DMS79 treated with DMSO at 0.1 percent for 48 hours (cell line): Measurements from ENCODE around the gene PM20D2.
"Not testable (repeated sequence)": the region's sequence is repeated elsewhere in the genome, so short reads cannot be mapped to it uniquely, and the experiment has no call there.

Experiments
- DNase-seq: peaks from one replicate; lab custom pipeline; 2025; lab: John Stamatoyannopoulos, UW

PM20D2 gene

GRCh38 chr6:89145956-89146717, at the start of gene PM20D2:
Gene PM20D2 (plus strand): TSS chr6:89146055. CDS start chr6:89146145, 90 bp downstream.
- DNase-seq, result peak; percentile 83

GRCh38 chr6:89098461-89098860, 47.4 kb upstream of the PM20D2 start:
- DNase-seq, result no peak

GRCh38 chr6:89100114-89100513, 45.7 kb upstream of the PM20D2 start:
- DNase-seq, result no peak

GRCh38 chr6:89110284-89110683, 35.6 kb upstream of the PM20D2 start:
- no peak for DNase-seq

GRCh38 chr6:89111933-89112332, 33.9 kb upstream of the PM20D2 start:
- no peak for DNase-seq

- no peak for DNase-seq
Measured at GRCh38 chr6:89116702-89117101, 29.2 kb upstream of the PM20D2 start.

- peak; percentile 65 for DNase-seq
Measured at GRCh38 chr6:89117211-89118108, 28.4 kb upstream of the PM20D2 start, which contains the start of gene SRSF12. Gene SRSF12 (minus strand): TSS chr6:89118071. CDS start chr6:89117887, 184 bp downstream.

GRCh38 chr6:89118931-89119330, 26.9 kb upstream of the PM20D2 start:
- no peak for DNase-seq

GRCh38 chr6:89120371-89120770, 25.5 kb upstream of the PM20D2 start:
- DNase-seq, result no peak

- no peak for DNase-seq
Measured at GRCh38 chr6:89121934-89122333, 23.9 kb upstream of the PM20D2 start.

- DNase-seq, result peak; percentile 56
Measured at GRCh38 chr6:89122625-89123024, 23.2 kb upstream of the PM20D2 start.

GRCh38 chr6:89128256-89128671, 17.6 kb upstream of the PM20D2 start:
- not testable (repeated sequence) for DNase-seq

- no peak for DNase-seq
Measured at GRCh38 chr6:89131599-89131998, 14.3 kb upstream of the PM20D2 start.

- no peak for DNase-seq
Measured at GRCh38 chr6:89132057-89132456, 13.8 kb upstream of the PM20D2 start.

GRCh38 chr6:89133981-89134380, 11.9 kb upstream of the PM20D2 start:
- no peak for DNase-seq

GRCh38 chr6:89134723-89135122, 11.1 kb upstream of the PM20D2 start:
- no peak for DNase-seq

- no peak for DNase-seq
Measured at GRCh38 chr6:89138173-89138572, 7.7 kb upstream of the PM20D2 start.

GRCh38 chr6:89139509-89140346, 6.1 kb upstream of the PM20D2 start:
- DNase-seq, result no peak

- no peak for DNase-seq
Measured at GRCh38 chr6:89140347-89141156, 5.3 kb upstream of the PM20D2 start.

- DNase-seq, result no peak
Measured at GRCh38 chr6:89144354-89144906, 1.4 kb upstream of the PM20D2 start.
